Skeletal muscle tissue (tissue), 4 donors: ENCODE measurements around the gene TIMP4. TPM values are rescaled to one million over a fixed set of nuclear protein-coding genes. Genes with fewer than 3 reads are reported as not detected.

ENCODE experiments used
- H3K27ac ChIP-seq: one replicate; pipeline ENCODE4 v1.7.0; 2013; ENCODE audit warnings: mild to moderate bottlenecking, low read depth, low read length, inconsistent platforms
- H3K27me3 ChIP-seq, 3 donors: one replicate each; pipeline ENCODE4 v1.7.0; 2013; ENCODE audit warnings: low read length in 3 of 3; ENCODE audit not compliant: control insufficient read depth in 3 of 3, insufficient read depth in 3 of 3
- H3K36me3 ChIP-seq, 3 donors: one replicate each; pipeline ENCODE4 v1.7.0; 2013; ENCODE audit warnings: low read length in 3 of 3; ENCODE audit not compliant: control insufficient read depth in 3 of 3, insufficient read depth in 3 of 3
- H3K4me1 ChIP-seq, 3 donors: one replicate each; pipeline ENCODE4 v1.7.0; 2013; ENCODE audit warnings: low read length in 3 of 3, mild to moderate bottlenecking in 3 of 3; ENCODE audit not compliant: control insufficient read depth in 3 of 3, insufficient read depth in 3 of 3
- H3K4me3 ChIP-seq, 3 donors: one replicate each; pipeline ENCODE4 v1.7.0; 2013; ENCODE audit warnings: low read length in 3 of 3
- H3K9ac ChIP-seq, 3 donors: one replicate each; pipeline ENCODE4 v1.7.0; 2013; ENCODE audit warnings: low read length in 3 of 3, mild to moderate bottlenecking in 3 of 3, moderate library complexity in 2 of 3, low read depth in 1 of 3
- H3K9me3 ChIP-seq, 3 donors: one replicate each; pipeline ENCODE4 v1.7.0; 2013; ENCODE audit warnings: low read length in 3 of 3; ENCODE audit not compliant: control insufficient read depth in 3 of 3
- total RNA-seq: library from RNA; depleted of rRNA; stranded (reverse); fragments of >200 nt; gene quantifications from one replicate; pipeline ENCODE4 v1.2.3, GENCODE V29; 2014
- donor health status: Osteomylitis.

TIMP4 gene
- total RNA-seq, 1 donor from 2014 or later: 4.7 TPM

GRCh38 chr3:12135029-12135657, 23.6 kb downstream of the TIMP4 start:
- H3K4me3 ChIP-seq: no peak overlapping the region
- peaks cover 9 to 15% (median 11%) of the 10 kb centered on the region in 3 donors for H3K4me1 ChIP-seq
- no peak overlapping the region for H3K27ac ChIP-seq
- no peaks in the 10 kb centered on the region for H3K9me3 ChIP-seq
- peaks cover 0 to 2% (median 2%) of the 10 kb centered on the region in 3 donors for H3K27me3 ChIP-seq
- no peaks in the 10 kb centered on the region for H3K36me3 ChIP-seq
- no peak overlapping the region for H3K9ac ChIP-seq

- no peak overlapping the region for H3K9ac ChIP-seq
- H3K36me3 ChIP-seq: no peaks in the 10 kb centered on the region
- H3K4me3 ChIP-seq: no peak overlapping the region
- peaks cover 0 to 2% (median 0%) of the 10 kb centered on the region in 3 donors for H3K9me3 ChIP-seq
- H3K4me1 ChIP-seq: peaks cover under 1 to 1% (median 1%) of the 10 kb centered on the region in 3 donors
- peaks cover 0 to 5% (median 2%) of the 10 kb centered on the region in 3 donors for H3K27me3 ChIP-seq
- H3K27ac ChIP-seq: no peak overlapping the region
Measured at GRCh38 chr3:12132881-12133280, 25.8 kb downstream of the TIMP4 start.

- peaks cover 0 to 2% (median 0%) of the 10 kb centered on the region in 3 donors for H3K9me3 ChIP-seq
- H3K27ac ChIP-seq: no peak overlapping the region
- H3K4me3 ChIP-seq: no peak overlapping the region
- no peak overlapping the region for H3K9ac ChIP-seq
- H3K4me1 ChIP-seq: no peaks in the 10 kb centered on the region
- H3K27me3 ChIP-seq: peaks cover 2 to 10% (median 3%) of the 10 kb centered on the region in 3 donors
- H3K36me3 ChIP-seq: no peaks in the 10 kb centered on the region
Measured at GRCh38 chr3:12131351-12132090, 27.2 kb downstream of the TIMP4 start.

- no peak overlapping the region for H3K4me3 ChIP-seq
- H3K9ac ChIP-seq: no peak overlapping the region
- H3K27ac ChIP-seq: no peak overlapping the region
- no peaks in the 10 kb centered on the region for H3K4me1 ChIP-seq
- H3K36me3 ChIP-seq: no peaks in the 10 kb centered on the region
- H3K27me3 ChIP-seq: peaks cover 3 to 8% (median 4%) of the 10 kb centered on the region in 3 donors
- H3K9me3 ChIP-seq: peaks cover 0 to 2% (median 0%) of the 10 kb centered on the region in 3 donors
Measured at GRCh38 chr3:12127391-12127790, 31.3 kb downstream of the TIMP4 start.

GRCh38 chr3:12125772-12126171, 32.9 kb downstream of the TIMP4 start:
- Histone ChIP-seq H3K27me3 (peaks cover 2 to 8% (median 3%) of the 10 kb centered on the region in 3 donors), H3K9me3 (peaks cover 0 to 2% (median 0%) of the 10 kb centered on the region in 3 donors), H3K4me1 (no peaks in the 10 kb centered on the region), H3K4me3 (no peak overlapping the region), H3K36me3 (no peaks in the 10 kb centered on the region), H3K9ac (no peak overlapping the region), H3K27ac (no peak overlapping the region)

- Histone ChIP-seq H3K4me3 (no peak overlapping the region), H3K9ac (no peak overlapping the region), H3K36me3 (no peaks in the 10 kb centered on the region), H3K27ac (no peak overlapping the region), H3K27me3 (peaks cover 0 to 4% (median 2%) of the 10 kb centered on the region in 3 donors), H3K4me1 (peaks cover 0 to 2% (median 0%) of the 10 kb centered on the region in 3 donors), H3K9me3 (no peaks in the 10 kb centered on the region)
Measured at GRCh38 chr3:12121466-12121865, 37.2 kb downstream of the TIMP4 start.

- Histone ChIP-seq H3K36me3 (no peaks in the 10 kb centered on the region), H3K4me1 (peaks cover 0 to 2% (median 0%) of the 10 kb centered on the region in 3 donors), H3K27ac (no peak overlapping the region)
Measured at GRCh38 chr3:12120374-12121140, 38.2 kb downstream of the TIMP4 start.

GRCh38 chr3:12117473-12117872, 41.2 kb downstream of the TIMP4 start:
- H3K9ac ChIP-seq: no peak overlapping the region

More at GRCh38 chr3:12120374-12121140, 38.2 kb downstream of the TIMP4 start:
- Histone ChIP-seq H3K9ac (no peak overlapping the region), H3K4me3 (no peak overlapping the region), H3K27me3 (peaks cover 0 to 4% (median 0%) of the 10 kb centered on the region in 3 donors), H3K9me3 (no peaks in the 10 kb centered on the region)

GRCh38 chr3:12116870-12117269, 41.8 kb downstream of the TIMP4 start:
- H3K9ac ChIP-seq: no peak overlapping the region

More at GRCh38 chr3:12117473-12117872, 41.2 kb downstream of the TIMP4 start:
- Histone ChIP-seq H3K27ac (no peak overlapping the region), H3K36me3 (no peaks in the 10 kb centered on the region), H3K4me1 (peaks cover 0 to 2% (median 0%) of the 10 kb centered on the region in 3 donors), H3K4me3 (no peak overlapping the region), H3K9me3 (no peaks in the 10 kb centered on the region), H3K27me3 (peaks cover 0 to 7% (median 0%) of the 10 kb centered on the region in 3 donors)

More at GRCh38 chr3:12116870-12117269, 41.8 kb downstream of the TIMP4 start:
- H3K9me3 ChIP-seq: no peaks in the 10 kb centered on the region
- no peak overlapping the region for H3K27ac ChIP-seq
- peaks cover 0 to 2% (median 0%) of the 10 kb centered on the region in 3 donors for H3K4me1 ChIP-seq
- H3K4me3 ChIP-seq: no peak overlapping the region
- H3K36me3 ChIP-seq: no peaks in the 10 kb centered on the region
- peaks cover 0 to 7% (median 0%) of the 10 kb centered on the region in 3 donors for H3K27me3 ChIP-seq
